NT2/D1 (cell line): ENCODE data around the gene RRBP1.

ENCODE experiments used
- SUZ12 ChIP-seq: IDR thresholded peaks from 2 replicates; pipeline ENCODE4 v1.6.1; 2011; ENCODE audit not compliant: insufficient read length, insufficient read depth; ENCODE audit errors: extremely low read depth
- YY1 ChIP-seq: IDR thresholded peaks from 2 replicates; pipeline ENCODE4 v1.6.1; 2011; ENCODE audit not compliant: insufficient read length, insufficient read depth

- TF ChIP-seq SUZ12 (no peak), YY1 (no peak)
Observed at GRCh38 chr20:17679941-17680835, 1.9 kb downstream of the RRBP1 start.
